OCI-M2 (cell line): ENCODE measurements around the gene FOXP1.

Source experiments
- DNase-seq: peaks from one replicate; lab custom pipeline; 2025; ENCODE audit not compliant: unreplicated experiment; lab: John Stamatoyannopoulos, UW

Gene FOXP1

DNA sequence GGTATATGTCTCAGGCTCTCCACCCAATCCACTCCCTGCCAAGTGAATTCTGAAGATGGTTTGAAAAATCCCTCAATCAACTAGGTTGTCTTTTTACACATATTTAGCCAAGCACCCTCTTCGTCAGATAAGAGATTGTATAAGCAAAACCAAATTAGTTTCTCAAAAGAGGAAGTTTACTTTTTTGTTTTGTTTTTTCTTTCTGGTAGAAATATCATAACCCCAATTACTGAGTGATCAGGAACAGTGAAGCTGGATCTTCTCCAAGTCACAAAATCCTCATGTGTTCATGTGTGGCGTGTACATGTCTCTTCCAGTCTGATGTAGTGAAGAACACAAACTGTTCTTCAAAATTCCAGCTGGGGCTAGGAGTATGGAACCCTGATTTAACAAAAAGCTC is 180.6 kb downstream of the FOXP1 start:
- DNase-seq = no peak

DNA sequence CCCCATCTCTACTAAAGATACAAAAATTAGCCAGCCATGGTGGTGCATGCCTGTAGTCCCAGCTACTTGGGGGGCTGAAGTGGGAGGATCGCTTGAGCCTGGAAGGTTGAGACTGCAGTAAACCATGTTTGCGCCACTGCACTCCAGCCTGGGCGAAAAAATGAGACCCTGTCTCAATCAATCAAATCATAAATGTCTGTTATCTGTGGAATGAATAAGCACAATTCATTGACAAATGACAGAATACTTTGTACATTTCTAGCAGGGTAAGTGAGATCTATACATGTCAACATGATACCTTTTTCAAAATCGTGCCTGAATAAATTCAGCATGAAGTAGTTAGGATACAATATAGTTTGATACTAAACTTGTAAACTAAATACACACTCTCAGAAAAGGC is 181.2 kb downstream of the FOXP1 start:
- no peak for DNase-seq

DNA sequence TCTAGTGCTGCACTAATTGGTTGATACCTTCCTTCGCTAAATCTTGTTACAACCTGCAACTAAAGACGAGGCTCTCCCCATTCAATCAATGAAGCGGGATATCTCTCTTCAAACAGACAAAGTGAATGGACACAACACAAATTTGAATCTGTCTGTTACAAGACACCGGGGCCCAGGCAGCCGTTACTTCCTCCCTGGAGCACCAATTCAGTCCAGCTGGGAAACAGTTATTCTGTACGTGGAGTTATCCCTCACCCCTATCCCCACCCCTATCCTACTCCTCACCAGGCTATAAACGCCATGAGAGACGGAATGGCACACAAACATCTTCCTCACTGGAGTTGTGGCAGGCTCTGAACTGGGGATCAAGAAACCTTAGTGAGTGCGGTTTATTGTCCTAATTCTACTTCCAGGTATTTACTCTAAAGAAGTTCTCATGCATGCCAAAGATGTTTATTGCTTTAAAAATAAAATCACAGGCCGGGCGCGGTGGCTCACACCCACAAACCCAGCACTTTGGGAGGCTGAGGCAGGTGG is 181.8 kb downstream of the FOXP1 start:
- no peak for DNase-seq

DNA sequence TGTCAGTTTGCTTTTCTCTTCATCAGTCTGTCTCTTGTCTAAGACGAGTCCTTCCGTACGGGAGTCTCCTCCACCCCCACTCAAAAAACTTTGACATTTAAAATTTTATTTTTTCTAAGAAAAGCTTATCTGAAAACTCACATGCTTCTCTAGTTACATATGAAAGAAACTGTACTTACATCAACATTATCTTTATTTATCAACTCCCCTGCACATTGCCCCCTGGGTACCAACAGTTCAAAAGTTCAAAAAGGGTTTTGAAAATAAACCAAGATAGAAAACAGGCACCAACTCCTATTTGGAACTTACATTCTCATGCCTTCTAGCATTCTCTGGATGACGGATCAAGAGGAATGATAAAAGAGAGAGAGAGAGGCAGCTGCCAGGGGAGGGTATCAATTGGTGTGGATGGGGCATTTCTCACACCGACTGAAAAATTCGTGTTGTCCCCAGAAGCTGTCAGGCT is 182.5 kb downstream of the FOXP1 start:
- no peak for DNase-seq

DNA sequence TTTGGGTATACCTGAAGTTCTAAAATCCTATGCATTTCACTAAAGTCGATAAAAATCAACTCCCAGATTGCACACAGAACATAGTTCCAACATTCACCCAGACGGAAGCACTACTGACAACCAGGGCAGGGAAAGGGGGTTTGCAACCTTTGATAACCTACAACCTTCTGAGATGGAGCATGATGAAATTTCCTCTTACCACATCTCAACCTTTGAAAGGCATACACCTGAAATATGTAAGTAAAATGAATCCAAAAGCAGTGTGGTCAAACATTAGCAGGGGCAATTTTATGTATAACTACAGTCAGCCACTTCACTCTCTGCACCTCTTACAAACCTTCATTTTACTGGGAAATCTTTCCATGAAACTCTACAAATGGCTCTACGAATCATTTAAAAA is 184.1 kb downstream of the FOXP1 start:
- no peak for DNase-seq

DNA sequence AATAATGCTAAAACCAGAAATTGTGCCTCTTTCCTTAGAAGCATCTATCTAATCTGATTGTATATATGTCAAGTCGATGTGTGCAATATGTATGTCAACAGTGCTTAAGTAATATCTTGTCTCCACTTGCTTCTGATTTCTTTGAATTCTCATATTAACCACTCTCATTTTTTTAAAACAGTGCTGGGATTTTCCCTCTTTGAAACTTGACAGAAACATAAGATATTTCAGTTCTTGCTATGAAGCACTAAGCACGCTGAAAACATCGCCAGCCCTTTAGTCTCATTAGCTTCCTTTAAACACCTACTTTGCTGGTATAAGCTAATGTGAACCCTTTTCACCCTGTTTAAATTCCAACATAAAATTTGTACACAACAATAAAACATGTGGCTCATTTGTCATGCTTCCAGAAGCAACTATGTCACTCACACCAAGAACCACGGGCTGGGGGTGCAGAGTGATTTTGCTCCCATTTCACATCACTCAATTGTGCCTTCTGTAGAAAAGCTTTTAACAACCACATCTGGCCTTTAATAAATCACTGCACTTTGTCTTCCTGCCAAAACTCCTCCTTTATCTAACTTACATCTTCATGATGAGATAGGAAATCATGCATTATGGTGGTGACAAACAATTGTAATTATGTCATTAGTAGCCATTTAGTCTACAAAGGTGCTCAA is 185.2 kb downstream of the FOXP1 start:
- DNase-seq = no peak

DNA sequence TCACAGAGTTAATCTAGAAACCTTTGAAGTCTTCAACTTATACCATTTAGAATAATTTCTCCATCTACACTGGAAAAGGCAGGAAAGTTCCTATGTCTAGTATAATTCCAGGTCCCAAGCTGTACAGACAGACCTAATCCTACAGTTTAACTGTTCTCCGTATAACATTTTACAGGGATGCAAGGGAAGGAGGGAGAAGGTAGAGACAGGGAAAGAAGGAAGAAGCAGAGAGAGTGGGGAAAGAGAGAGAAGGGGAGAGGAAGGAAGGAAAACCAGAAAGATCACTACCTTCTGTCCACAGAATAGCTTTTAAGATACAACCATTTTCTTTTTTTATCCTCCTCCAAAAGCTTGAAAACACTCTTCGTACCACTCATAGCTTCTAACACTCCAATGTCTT is 185.8 kb downstream of the FOXP1 start:
- no peak for DNase-seq

DNA sequence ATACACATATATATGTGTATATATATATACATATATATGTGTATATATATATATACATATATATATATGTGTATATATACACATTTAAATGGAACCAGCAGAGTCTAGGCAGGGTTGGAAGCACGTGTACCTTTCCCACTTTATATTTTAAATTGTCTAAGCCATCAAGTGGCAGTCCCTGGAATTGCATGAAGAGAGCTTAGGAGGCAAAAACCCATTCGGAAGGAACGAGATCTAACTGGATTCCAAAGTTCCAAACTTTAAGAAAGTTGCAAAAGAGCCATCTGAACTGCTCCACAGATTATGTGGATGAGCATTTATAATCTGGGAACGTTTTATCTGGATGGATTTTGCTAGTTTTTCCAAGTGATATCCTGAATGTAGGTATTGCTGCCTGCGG is 186.5 kb downstream of the FOXP1 start:
- DNase-seq = no peak

DNA sequence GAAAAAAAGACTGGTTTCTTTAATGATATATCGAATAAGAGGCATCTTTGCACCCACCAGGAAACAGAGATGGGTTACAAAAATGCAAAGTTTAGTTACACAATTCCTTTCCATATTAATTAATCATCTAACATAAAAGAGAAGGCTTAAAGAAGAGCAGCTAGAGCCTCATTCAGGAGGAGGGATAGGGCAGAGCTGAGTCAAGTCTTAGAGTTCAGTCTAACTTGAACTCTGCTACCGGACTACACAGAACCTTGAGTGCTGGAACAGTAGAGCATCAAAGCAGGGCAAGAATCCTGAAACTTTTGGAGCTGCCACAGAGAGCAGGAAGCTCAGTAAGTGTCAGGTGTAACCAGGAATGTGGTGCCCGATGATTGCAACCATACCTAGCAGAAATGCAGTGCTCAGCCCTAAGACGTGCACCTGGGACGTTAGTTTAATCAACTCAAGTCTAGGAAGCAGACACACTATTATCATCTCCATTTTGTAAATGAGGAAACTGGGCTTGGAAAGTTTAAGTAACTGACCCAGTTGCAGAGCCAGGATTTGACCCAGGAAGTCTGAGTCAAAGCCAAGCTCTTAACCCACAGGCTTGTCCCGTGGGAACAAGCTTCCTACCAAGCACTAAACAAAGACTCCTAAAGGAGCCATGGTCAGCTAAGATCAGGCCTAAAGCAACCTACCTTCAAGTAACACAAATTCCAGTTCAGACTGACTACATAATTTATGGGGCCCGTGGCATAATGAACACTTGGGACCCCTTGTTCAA is 187.4 kb downstream of the FOXP1 start:
- no peak for DNase-seq

DNA sequence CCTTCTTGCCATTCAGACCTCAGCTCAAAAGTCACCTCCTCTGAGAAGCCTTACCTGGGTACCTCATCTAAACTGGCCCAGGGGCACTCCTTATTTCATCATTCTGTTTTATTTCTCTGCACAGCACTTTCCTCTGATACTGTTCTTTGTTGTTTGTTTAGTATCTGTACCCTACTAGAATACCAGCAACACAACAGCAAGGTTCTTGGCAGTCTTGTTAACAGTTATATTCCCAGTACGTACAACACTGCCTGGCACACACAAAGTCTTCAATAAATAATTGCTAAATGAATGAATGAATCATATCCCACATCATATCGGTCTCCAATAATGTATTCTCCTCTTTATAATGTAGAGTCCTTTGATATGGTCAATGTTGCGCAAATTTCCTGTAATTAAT is 188.1 kb downstream of the FOXP1 start:
- no peak for DNase-seq

DNA sequence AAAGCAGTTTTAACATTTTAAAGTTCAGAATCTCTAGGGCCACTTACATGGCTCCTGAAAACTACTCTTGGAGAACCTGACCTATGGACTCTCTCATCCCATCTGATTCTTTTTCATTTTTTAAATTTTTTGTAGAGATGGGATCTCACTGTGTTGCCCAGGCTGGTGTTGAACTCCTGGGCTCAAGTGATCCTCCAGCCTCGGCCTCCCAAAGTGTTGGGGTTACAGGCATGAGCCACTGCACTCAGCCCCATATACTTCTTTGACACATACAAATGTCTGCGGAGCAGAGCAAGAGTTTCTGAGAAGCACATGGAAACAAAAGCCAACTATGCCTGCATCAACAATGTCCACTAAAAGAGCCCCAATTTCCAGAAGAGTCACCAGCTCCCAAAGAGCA is 189.8 kb downstream of the FOXP1 start:
- DNase-seq = no peak

DNA sequence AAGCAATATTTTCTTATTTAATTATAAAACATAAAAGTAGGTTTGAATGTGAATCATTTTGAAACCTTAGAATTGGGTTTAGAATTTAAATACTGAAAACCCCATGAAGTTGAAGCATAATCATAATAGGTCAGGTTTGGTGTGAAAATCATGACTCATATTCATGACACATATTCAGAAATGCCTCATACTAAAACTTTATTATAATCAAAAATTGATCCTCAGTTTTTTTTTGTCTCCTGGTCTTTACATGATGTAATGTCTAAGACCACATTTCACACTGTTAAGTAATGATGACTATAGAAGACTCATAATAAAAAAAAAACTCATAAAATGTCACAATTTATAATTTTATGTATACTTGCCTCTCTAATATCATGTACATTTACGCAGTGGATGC is 190.4 kb downstream of the FOXP1 start:
- DNase-seq = no peak

DNA sequence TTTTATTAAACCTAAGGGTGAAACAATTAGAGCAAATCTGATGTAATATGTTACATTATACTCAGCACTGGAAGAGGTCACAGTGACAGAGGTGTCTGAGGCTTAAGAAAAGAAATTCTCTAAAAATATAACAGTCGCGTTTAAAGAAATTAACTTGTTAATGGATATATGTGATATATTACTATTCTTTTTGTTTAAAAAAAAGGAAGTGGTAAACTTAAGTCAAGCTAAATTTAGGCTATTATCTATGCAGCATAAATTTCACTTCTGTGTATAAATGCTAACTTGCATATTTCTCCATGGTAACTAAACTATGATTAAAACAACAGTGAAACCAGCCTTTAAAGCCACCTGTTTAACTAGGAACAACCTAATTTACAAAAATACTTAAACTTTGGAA is 191.3 kb downstream of the FOXP1 start:
- no peak for DNase-seq

DNA sequence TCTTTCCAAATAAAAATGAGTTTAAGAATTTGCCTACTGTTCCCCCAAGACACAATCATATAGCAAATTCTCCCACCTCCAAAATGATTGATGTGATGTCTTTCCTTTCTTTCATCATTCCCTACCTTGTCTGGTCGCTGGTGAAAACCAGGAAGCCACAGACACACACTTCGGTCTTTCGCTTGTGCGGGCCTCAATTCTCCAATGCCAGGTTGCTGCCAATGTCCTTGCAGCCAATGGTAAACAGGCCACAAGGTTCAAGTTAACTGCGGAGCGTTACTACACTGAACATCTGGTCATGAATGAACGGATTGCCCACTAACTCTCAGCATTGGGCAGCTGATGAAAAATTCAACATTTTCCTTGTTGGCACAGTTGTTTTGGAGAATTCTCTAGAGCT is 192.2 kb downstream of the FOXP1 start:
- no peak for DNase-seq

DNA sequence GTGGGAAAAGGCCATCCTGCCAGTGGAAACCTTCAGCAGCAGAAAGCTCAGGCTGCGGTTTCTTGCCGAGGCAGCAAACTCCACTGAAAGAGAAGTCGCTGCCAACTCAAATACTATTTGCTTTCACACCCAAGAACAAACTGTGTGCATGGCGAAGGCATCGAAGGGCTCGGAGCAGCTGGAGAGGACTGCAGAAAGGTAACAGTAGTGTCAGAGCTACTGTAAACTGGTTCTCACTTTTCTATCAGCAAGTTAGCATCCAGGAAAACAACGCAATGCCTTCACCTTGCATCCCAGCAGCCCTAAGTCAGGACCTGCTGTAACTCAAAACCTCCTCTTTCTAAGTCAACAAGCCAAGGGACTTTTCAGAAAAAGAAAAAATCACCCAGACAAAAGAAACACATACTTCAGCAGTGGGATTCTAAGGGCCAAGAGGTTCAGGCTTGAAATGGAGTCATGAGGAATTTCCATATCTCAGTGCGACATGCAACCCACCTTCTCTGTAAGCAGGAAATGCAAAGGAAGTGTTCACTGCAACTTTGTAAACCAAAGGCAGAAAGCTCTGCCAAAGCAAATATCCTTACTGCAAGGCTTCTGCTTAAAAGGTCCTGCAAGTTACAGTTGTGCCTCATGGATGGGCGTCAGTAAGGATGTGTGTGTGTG is 193.5 kb downstream of the FOXP1 start:
- no peak for DNase-seq

DNA sequence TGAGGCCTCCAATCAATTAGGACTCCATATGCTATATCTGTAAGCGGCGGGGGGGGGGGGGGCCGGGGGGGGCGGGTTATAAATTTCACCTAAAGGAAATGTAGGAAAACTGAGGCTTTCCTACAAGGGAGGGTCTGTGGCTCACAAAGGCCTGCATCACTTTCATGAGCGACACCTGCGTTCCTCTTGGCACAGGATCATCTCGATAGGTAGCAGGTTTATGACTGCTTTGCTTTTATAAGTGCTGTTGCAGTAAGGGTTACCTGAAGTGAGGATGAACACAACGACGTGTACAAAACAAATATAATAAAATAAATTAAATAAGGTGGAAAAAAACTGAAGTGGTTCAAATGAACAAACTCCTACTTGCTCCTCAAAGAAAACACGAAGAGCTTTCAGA is 194.3 kb downstream of the FOXP1 start:
- DNase-seq = no peak

DNA sequence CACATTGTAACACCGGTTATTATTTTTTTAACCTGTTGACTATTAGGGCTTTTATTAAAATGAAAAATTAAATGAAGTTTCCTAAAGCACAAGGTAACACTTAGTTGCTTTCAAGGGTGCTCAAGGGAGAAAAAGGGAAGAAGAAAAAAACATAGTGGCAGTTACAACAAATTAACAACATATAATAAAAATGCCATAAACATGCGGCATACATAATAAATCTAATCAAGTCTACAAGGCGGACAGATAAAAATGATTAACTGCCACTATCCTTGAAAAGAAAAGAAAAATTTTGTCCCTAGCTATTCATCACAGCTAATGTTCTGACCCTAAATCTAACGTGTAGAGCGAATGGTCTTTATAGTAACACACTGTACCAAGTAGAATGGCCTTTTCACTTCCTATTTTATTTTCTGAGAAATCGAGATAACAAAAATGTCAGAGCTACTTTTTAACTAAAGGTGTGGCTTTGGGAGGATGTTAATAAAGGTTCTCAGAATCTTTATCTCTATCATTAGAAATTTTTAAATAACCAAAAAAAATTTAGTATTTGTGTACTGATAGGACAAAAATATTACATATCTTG is 194.9 kb downstream of the FOXP1 start:
- no peak for DNase-seq

DNA sequence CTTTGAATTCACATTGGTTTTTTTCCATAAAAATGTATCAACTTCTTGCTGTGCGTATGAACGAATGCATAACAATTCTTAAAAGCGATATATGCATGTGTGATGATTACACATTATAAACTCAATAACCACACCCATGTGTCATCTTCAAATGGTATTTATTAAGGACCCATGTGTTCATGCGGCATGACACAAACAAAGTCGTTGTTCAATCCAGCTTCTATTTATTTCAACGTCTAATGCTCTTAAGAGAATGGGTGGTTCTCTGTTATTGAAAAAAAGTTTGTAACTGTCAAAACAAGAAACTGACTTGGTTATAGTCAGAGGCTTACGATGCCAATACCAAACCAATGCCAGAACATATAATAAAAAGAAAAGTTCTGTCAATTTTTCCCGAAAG is 195.9 kb downstream of the FOXP1 start:
- no peak for DNase-seq

DNA sequence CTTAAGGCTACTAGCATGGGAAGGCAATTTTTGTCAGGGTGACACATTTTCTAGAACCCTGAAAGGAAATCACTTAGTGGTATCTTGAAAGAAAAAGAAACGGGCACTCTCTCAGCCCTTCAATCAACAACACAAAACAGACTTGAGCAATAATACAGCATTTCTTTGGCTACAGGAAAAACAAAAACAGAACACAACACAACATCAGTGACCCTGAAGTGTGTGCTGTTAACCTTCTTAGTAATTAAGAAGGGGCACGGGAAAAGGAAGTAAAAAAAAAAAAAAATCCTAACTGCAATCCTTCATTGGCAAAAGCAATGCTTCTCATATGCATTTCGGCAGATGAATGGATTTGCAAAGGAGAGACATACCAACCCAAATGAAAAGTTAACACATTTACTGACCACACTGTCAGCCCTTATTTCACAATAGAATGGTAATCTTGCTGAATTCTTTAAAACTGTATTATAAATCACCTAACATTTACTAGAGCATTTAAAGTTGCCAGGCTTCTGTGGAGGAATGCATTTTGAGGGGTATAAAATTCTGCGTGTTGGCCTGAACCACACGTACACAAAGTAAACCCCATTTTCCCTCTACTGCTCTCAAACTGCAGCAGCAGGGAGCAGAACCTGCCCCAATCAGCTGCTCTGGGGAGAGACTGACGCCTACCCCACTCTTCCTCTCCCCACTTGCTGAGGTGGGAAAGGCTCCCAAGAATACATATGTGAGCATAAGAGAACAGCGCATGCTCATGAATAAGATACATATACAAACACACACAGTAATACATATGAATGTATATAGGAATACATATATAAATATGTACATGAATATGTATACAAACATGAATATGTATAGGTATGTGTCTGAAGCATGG is 198.5 kb downstream of the FOXP1 start:
- no peak for DNase-seq

DNA sequence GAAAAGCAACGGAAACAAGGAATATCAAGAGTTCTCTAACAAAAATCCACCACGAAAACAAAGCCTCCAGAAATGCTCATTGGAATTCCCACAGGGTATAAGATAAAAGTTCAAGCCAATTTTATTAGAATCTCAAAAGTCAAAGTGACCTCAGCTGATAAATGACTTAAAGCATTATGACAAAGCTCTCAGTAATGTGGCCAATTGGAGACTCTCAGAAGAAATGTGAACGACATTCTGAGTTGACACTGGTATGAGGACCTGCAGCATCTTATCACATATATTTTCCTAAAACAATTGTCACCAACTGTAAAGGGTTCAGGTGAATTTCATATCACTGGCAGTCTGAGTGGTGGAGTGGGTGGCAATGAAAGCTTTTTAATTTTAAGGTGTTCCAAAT is 199.1 kb downstream of the FOXP1 start:
- DNase-seq = no peak

DNA sequence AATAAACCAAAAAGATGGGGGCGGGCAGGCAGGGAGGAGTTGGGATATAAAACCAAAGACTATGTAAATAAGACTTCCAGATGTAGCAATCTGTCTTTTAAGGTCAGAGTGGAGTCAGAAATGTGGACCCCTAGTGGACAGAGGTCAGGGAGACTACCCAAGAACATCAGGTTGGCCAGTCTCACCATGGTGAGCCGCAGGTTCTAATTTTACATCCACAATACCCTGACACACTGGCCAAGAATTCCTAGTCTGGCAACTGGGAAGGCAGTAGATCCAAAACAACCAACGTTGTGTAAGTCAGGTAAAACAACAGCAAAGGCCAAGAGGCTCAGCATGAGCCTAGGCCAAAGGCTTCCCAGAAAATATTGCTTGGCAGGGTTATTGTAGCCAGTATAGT is 203.4 kb downstream of the FOXP1 start:
- DNase-seq = no peak
